ENCODE data around the gene MISFA. TPM values are rescaled to one million over a fixed set of nuclear protein-coding genes. Genes with fewer than 3 reads are reported as not detected.

The MISFA gene
- total RNA-seq, 1 donor from 2014 or later: 2.9 TPM

- TF ChIP-seq EZH2 (IDR thresholded peaks at IDR 0.05; ENCODE audit: insufficient read depth, low read length) (no peak), CTCF (IDR thresholded peaks at IDR 0.05; ENCODE audit: insufficient read depth, low read depth, low read length) (no peak)
- peaks cover 7% of the 10 kb centered on the region for H3K4me1 Mint-ChIP-seq (ENCODE audit: low read depth, unreplicated experiment)
- H3K27ac Mint-ChIP-seq (ENCODE audit: unreplicated experiment): no peak overlapping the region
- Histone ChIP-seq H3K4me3 (ENCODE audit: insufficient read depth, low read depth, low read length) (no peak overlapping the region), H3K36me3 (ENCODE audit: insufficient read depth, low read length) (peaks cover 54% of the 10 kb centered on the region), H3K4me2 (ENCODE audit: low read length) (no peak overlapping the region), H3K27ac (ENCODE audit: low read depth, low read length) (no peak overlapping the region), H3K79me2 (ENCODE audit: insufficient read depth, low read length) (peaks cover 31% of the 10 kb centered on the region), H4K20me1 (ENCODE audit: insufficient read depth, low read length) (peaks cover 32% of the 10 kb centered on the region), H3K9me3 (ENCODE audit: insufficient read depth, low read depth, low read length) (no peaks in the 10 kb centered on the region), H3K4me1 (ENCODE audit: insufficient read depth, low read length) (no peaks in the 10 kb centered on the region), H3K9ac (ENCODE audit: low read length) (no peak overlapping the region), H2AFZ (ENCODE audit: low read depth, low read length) (no peak overlapping the region), H3K27me3 (ENCODE audit: insufficient read depth, low read length) (no peaks in the 10 kb centered on the region)
- H3K27me3 Mint-ChIP-seq (ENCODE audit: low read depth, unreplicated experiment): no peaks in the 10 kb centered on the region
- H3K4me3 Mint-ChIP-seq (ENCODE audit: unreplicated experiment): no peak overlapping the region
- H3K9me3 Mint-ChIP-seq (ENCODE audit: unreplicated experiment): no peaks in the 10 kb centered on the region
- DNase-seq (ENCODE audit: low read depth) (no peak), FAIRE-seq (no peak)
- peaks cover 8% of the 10 kb centered on the region for H3K36me3 Mint-ChIP-seq (ENCODE audit: low read depth, unreplicated experiment)
Measured at GRCh38 chr11:18611196-18611595, 11.6 kb downstream of the MISFA start.

DNA sequence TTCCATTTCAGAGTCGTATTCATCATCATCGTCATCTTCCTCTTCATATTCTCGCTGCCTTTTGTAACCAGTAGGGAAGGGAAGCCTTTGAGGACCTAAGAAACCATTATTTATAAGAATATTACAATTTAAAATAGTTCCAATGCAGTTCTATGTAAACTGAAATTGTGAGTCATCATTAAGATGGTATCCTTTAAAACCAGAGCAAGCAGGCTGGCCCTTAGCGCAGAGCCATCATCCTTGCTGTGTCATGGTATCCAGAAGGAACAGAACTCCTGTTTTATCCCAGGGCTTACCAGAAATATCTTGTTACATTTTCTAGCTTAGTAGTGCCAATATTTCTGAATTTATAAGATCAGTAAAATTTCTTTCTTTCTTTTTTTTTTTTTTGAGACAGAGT, 12.8 kb downstream of the MISFA start:
- Mint-ChIP-seq H3K27ac (ENCODE audit: unreplicated experiment) (no peak overlapping the region), H3K4me1 (ENCODE audit: low read depth, unreplicated experiment) (peaks cover 7% of the 10 kb centered on the region), H3K27me3 (ENCODE audit: low read depth, unreplicated experiment) (no peaks in the 10 kb centered on the region), H3K4me3 (ENCODE audit: unreplicated experiment) (no peak overlapping the region), H3K36me3 (ENCODE audit: low read depth, unreplicated experiment) (peaks cover 8% of the 10 kb centered on the region), H3K9me3 (ENCODE audit: unreplicated experiment) (no peaks in the 10 kb centered on the region)
- no peak for TF ChIP-seq CTCF (IDR thresholded peaks at IDR 0.05; ENCODE audit: insufficient read depth, low read depth, low read length)
- no peak for TF ChIP-seq EZH2 (IDR thresholded peaks at IDR 0.05; ENCODE audit: insufficient read depth, low read length)
- H3K27ac ChIP-seq (ENCODE audit: low read depth, low read length): no peak overlapping the region
- H2AFZ ChIP-seq (ENCODE audit: low read depth, low read length): no peak overlapping the region
- no peak overlapping the region for H3K9ac ChIP-seq (ENCODE audit: low read length)
- H3K4me1 ChIP-seq (ENCODE audit: insufficient read depth, low read length): no peaks in the 10 kb centered on the region
- H3K79me2 ChIP-seq (ENCODE audit: insufficient read depth, low read length): peaks cover 43% of the 10 kb centered on the region
- H3K27me3 ChIP-seq (ENCODE audit: insufficient read depth, low read length): no peaks in the 10 kb centered on the region
- DNase-seq (ENCODE audit: low read depth) (no peak), FAIRE-seq (no peak)
- H4K20me1 ChIP-seq (ENCODE audit: insufficient read depth, low read length): peaks cover 42% of the 10 kb centered on the region
- H3K4me3 ChIP-seq (ENCODE audit: insufficient read depth, low read depth, low read length): no peak overlapping the region
- H3K9me3 ChIP-seq (ENCODE audit: insufficient read depth, low read depth, low read length): no peaks in the 10 kb centered on the region
- H3K4me2 ChIP-seq (ENCODE audit: low read length): no peak overlapping the region
- peaks cover 50% of the 10 kb centered on the region for H3K36me3 ChIP-seq (ENCODE audit: insufficient read depth, low read length)

DNA sequence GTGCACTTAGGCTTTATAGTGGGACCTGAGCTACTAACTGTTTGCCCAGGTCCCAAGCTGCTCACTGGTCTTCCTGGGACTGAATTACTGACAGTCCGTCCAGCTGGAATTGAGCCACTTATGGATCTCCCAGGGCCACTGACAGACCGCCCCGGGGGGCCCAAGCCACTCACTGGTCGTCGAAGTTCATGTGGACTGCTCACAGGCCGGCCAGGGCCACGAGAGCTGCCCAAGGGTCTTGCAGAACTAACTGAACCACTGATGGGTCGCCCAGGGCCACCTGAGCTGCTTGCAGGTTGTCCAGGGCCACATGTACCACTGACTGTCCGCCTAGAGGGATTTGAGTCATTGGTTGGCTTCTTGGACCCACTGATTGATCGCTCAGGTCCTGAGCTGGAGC, 15.1 kb downstream of the MISFA start:
- Mint-ChIP-seq H3K4me3 (ENCODE audit: unreplicated experiment) (no peak overlapping the region), H3K27me3 (ENCODE audit: low read depth, unreplicated experiment) (no peaks in the 10 kb centered on the region), H3K9me3 (ENCODE audit: unreplicated experiment) (no peaks in the 10 kb centered on the region), H3K4me1 (ENCODE audit: low read depth, unreplicated experiment) (peaks cover 16% of the 10 kb centered on the region), H3K36me3 (ENCODE audit: low read depth, unreplicated experiment) (peaks cover 8% of the 10 kb centered on the region), H3K27ac (ENCODE audit: unreplicated experiment) (no peak overlapping the region)
- Histone ChIP-seq H3K79me2 (ENCODE audit: insufficient read depth, low read length) (peaks cover 64% of the 10 kb centered on the region), H3K9me3 (ENCODE audit: insufficient read depth, low read depth, low read length) (no peaks in the 10 kb centered on the region), H2AFZ (ENCODE audit: low read depth, low read length) (no peak overlapping the region), H4K20me1 (ENCODE audit: insufficient read depth, low read length) (peaks cover 65% of the 10 kb centered on the region), H3K36me3 (ENCODE audit: insufficient read depth, low read length) (peaks cover 32% of the 10 kb centered on the region), H3K4me3 (ENCODE audit: insufficient read depth, low read depth, low read length) (no peak overlapping the region), H3K4me1 (ENCODE audit: insufficient read depth, low read length) (peaks cover 14% of the 10 kb centered on the region), H3K9ac (ENCODE audit: low read length) (no peak overlapping the region), H3K27ac (ENCODE audit: low read depth, low read length) (no peak overlapping the region), H3K27me3 (ENCODE audit: insufficient read depth, low read length) (no peaks in the 10 kb centered on the region), H3K4me2 (ENCODE audit: low read length) (no peak overlapping the region)
- FAIRE-seq (no peak), DNase-seq (ENCODE audit: low read depth) (no peak)
- TF ChIP-seq CTCF (IDR thresholded peaks at IDR 0.05; ENCODE audit: insufficient read depth, low read depth, low read length) (no peak), EZH2 (IDR thresholded peaks at IDR 0.05; ENCODE audit: insufficient read depth, low read length) (no peak)
